HG02763 (cell line): ENCODE results near the gene SLK.

Experiments used
- ATAC-seq: cut with Tn5 transposase; IDR thresholded peaks from one replicate; pipeline ENCODE4 v1.9.1; 2021; ENCODE audit warnings: mild to moderate bottlenecking, moderate library complexity; ENCODE audit not compliant: unreplicated experiment

Gene SLK

GRCh38 chr10:104046651-104047050 lies 79.7 kb downstream of the SLK start:
- no peak for ATAC-seq

- ATAC-seq: no peak
Observed at GRCh38 chr10:104049504-104050250, 82.7 kb downstream of the SLK start.

GRCh38 chr10:104052431-104052830 lies 85.5 kb downstream of the SLK start:
- ATAC-seq: no peak

- no peak for ATAC-seq
Observed at GRCh38 chr10:104053201-104053600, 86.3 kb downstream of the SLK start.

- ATAC-seq: no peak
Observed at GRCh38 chr10:104054430-104054829, 87.5 kb downstream of the SLK start.

GRCh38 chr10:104056619-104057273 lies 89.8 kb downstream of the SLK start:
- ATAC-seq: no peak

- no peak for ATAC-seq
Observed at GRCh38 chr10:104057717-104058116, 90.8 kb downstream of the SLK start.

GRCh38 chr10:104059364-104059763 lies 92.4 kb downstream of the SLK start:
- ATAC-seq: no peak

- no peak for ATAC-seq
Observed at GRCh38 chr10:104061196-104061595, 94.3 kb downstream of the SLK start.

GRCh38 chr10:104065748-104066147 lies 98.8 kb downstream of the SLK start:
- no peak for ATAC-seq

GRCh38 chr10:104066945-104067344 lies 100.0 kb downstream of the SLK start:
- ATAC-seq: no peak

GRCh38 chr10:104067525-104067924 lies 100.6 kb downstream of the SLK start:
- ATAC-seq: no peak

- no peak for ATAC-seq
Observed at GRCh38 chr10:104069613-104070012, 102.7 kb downstream of the SLK start.

- no peak for ATAC-seq
Observed at GRCh38 chr10:104072786-104073185, 105.8 kb downstream of the SLK start.

GRCh38 chr10:104074505-104074904 lies 107.6 kb downstream of the SLK start:
- ATAC-seq: no peak

GRCh38 chr10:104076743-104077160 lies 109.8 kb downstream of the SLK start:
- no peak for ATAC-seq

GRCh38 chr10:104077247-104077646 lies 110.3 kb downstream of the SLK start:
- no peak for ATAC-seq

- no peak for ATAC-seq
Observed at GRCh38 chr10:104077663-104078151, 110.8 kb downstream of the SLK start.
